ELF-1 (cell line): ENCODE data around the gene EIF3F.

Experiments
- DNase-seq: peaks from one replicate; pipeline ENCODE4 v3.0.0-alpha.2; 2016; ENCODE audit warnings: low read depth, low spot score

Gene EIF3F

DNA sequence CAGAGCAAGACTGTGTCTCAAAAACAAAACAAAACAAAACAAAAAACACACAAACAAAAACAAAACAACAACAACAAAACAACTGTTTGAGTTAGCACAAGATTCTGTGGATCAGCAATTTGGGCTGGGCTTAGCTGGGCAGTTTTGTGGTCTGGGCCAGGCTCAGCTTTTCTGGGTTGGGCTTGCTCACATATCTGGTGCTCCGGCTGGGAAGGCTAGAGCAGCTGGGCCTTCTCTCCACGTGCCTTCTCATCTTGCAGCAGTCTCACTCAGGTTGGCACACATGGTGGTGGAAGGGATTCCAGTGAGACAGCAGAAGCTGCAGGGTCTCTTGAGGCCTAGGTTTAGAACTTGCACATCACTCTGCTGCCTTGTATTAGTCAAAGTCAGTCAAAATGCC, 35.7 kb downstream of the EIF3F start:
- DNase-seq = no peak

DNA sequence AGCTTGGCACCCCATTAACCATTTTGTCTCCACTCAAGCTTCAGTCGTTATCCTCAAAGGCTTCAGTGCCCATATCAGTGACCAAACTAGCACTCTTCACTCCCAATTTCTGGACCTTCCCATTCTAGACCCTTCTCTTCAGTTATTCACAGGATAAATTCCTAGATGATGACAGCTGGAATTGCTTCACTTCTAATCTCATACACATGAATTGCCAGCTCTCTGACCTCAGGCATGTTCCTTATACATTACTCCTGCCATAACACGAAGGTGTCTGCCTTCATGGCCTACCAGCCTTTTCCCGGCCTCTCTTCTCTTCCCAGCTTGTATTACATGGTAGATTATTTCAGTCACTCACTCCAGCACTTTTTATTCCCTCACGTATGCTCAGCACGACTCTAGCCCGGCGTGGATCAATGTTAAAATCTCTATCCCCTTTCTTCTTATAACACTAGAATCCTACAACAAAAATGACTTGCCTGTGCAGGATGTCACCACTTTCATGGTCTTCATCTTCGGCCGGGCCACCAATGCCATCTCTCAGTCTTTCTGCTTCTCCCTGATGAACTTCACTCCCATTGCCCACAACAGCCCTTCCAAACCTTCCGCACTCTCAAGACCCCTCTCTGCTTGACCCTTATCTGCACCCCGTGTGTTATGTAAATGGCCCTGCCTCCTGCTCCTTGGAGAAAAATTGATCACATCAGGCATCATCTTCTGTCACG, 36.9 kb downstream of the EIF3F start:
- DNase-seq = no peak

DNA sequence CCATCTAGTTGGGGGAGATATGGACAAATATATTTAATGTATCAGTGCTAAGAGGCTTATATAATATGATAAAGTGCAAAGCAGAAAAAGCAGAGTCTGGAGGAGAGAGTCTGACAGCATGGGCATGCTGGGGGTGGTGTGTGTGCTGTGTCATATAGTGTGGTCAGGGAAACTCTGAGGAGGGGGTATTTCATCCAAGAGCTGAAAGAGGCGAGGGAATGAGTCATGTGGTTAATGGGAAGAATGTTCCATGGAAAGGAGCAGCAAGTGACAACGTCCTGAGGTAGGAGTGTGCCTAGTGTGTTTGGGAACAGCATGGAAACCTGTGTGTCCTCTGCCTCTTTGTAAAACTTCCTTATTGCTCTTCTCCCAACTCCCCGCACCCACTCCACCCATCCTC, 38.0 kb downstream of the EIF3F start:
- DNase-seq = no peak

DNA sequence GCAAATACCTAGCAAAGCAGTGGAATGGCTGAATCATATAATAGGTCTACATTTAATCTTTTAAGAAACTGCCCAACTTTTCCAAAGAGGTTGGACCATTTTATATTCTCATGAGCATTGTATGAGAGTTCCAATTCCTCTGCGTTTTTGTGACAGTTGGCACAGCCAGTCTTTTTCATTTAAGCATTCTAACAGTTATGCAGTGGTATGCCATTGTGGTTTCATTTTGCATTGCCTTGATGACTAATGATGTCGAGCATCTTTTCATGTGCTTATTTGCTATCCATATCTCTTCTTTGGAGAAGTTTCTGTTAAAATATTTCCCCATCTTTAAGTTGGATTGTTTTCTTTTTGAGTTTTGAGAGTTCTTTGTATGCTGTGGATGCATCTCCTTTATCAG, 38.7 kb downstream of the EIF3F start:
- DNase-seq = no peak

DNA sequence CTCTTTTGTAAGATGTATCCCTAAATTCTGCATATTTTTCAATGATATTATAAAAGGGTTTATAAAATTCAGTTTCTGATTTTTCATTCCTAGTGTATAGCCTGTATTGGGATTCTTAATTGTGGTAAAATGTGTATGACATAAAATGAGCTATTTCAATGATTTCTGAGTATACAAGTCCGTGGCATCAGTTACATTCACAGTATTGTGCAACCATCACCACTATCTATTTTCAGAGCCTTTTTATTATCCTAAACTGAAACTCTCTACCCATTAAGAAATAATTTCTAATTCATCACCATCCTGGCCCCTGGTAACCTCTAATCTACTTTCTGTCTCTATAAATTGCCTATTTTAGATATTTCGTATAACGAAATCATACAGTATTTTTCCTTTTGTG, 39.8 kb downstream of the EIF3F start:
- no peak for DNase-seq

DNA sequence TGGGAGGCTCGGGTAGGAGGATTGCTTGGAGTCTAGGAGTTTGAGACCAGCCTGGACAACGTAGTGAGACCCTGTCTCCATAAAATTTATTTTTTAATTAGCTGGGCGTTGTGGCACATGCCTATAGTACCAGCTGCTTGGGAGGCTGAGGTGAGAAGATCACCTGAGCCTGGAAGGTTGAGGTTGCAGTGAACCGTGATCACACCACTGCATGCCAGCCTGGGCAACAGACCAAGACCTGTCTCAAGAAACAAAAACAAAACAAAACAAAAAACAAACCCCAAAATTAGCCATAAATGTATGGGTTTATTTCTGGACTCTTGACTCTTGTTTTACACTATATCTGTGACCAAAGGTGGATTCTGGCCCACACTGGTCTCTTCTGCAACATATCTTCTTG, 41.6 kb downstream of the EIF3F start:
- no peak for DNase-seq

DNA sequence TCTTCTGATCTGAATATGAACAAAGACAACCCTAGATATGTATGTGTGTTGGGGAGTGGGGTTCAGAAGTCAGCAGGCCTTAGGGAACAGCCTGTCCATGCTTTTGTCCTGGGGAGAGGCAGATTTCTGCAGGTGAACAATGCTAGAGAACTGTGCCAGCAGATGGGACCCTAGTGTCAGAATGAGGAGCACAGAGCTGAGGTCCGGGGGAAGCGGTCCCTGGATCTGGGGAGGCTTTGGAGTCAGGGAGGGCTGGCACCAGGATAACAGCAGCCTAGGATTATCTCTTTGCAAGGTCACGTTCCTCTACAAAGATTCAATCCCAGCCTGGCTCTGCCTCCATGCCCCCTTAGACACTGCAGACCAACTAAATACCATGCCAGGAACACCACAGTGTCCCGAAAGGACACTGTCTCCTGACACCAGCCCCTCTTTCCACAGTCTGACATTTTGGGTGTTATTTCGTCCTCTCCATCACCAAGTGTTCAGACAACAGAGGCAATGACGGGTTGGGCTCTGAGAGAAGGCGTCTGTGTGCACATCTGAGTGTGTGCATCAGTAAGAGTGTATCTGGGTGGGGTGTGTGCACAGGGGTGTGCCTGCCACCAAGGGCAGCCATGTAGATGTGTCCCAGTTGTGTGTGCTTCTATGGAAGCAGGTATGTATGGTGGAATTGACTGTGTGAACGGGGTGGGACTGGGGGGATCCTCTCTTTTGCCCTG, 43.5 kb downstream of the EIF3F start:
- no peak for DNase-seq

GRCh38 chr11:8031248-8032115, 44.3 kb downstream of the EIF3F start:
- DNase-seq = no peak

DNA sequence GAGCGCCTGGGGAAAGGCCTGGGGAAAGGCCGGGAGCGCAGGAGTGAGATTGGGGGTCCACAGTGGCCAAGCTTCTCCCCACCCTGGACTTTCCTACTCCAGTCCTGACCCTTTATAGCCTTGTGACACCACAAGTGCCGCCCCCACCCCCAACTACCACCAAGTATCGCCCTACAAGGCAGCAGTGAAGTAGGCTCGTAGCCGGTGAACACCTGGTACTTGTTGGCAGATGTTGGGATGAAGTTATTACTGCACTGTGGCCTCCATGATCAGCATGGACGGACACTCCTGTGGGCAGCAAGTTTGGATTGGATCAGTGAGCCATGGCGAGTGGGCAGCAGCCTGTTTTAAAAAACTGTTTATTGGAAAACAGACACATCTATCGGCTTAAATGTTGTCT, 45.0 kb downstream of the EIF3F start:
- no peak for DNase-seq

GRCh38 chr11:8032576-8033304, 45.6 kb downstream of the EIF3F start:
- DNase-seq = no peak

GRCh38 chr11:8033305-8034105, 46.4 kb downstream of the EIF3F start:
- DNase-seq = peak; percentile 84

DNA sequence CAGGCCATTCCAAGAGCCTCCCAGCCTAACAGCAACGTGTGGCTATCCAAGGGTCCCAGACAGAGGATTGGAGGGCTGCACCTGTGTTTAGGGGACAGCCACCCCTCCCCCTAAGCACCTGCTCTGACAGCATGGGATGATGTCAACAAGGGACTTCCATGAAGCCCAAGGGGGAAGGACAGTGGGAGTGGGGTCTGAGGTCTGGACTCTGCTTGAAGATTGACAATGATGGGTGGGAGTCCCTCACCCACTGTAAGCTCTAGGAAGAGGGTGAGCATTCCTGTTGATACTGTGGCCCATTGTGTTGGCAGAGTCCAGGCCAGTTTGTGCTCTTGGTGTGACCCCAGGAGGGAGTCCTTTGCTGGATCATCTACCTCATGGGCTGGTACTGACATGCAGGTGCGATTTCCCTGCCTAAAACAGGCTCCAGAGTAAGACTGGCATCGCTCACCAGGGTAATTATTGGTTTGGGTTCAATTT, 47.0 kb downstream of the EIF3F start:
- DNase-seq = no peak

GRCh38 chr11:8034604-8035190, 47.6 kb downstream of the EIF3F start:
- DNase-seq = no peak

DNA sequence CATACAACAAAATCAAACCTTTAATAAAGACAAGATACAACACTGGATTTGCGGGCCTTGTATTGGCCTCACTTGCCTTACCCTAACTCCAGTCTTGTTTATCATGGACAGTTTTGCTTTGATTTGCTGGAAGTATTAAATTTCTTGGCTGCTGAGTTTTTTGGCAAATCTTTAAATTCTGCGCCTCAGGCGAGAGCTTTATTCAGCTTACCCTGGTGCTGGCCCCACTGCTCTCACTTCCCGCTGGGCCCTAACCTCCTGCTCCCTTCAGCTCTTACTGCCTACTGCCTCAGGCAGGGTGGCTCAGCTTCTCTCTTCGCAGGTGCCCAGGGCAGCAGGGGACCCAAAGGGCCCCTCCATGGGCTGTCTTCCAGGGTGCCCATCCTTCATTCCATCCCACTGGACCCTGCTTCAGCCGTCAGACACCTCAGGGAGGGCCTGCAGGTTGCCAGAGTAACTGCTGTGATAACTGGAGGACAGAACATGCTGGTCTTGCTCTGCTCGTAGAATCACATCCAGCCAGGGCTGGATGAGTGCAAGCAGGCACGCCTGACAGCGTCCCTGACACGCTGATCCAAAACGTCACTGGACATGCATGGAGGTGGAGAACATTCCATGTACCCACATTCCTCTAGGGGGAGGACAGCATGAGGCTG, 48.2 kb downstream of the EIF3F start:
- no peak for DNase-seq

DNA sequence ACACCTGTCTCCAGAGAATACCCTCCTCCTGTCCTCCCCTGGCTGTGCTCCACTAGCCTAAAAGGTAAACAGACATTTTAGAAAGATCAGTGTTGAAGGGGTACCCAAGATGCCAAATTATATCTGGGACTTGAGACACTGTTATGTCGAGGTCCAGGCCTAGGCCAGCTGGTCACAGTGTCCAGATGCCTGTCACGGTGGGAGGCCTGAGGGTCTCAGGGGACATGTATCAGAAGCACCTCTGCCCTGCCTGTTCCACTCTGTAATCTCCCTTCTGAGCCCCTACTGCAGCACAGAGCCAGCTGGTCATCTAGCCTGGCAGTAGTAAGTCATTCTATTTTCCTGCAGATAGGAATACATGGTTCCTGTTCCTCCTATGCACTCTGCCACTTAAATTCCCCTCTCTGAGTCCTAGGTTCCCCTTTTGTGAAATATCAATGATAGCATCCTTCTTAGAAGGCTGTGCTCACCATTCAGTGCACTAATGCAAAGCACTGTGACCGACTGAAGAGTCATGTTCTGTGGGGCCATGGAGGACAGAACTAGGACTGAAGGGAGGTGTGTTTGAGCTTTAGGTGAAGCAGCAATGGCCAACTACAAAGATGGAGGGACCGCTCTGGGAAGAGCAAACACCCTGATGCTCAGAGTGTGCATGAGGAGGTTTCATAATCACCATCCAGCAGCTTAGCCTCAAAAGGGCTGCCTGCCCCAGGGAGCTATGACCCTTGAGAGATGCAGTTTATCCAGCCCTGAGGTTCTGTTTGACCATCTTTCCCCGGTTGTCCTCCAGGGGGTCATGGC, 49.1 kb downstream of the EIF3F start:
- no peak for DNase-seq

- no peak for DNase-seq
These were observed 49.8 kb downstream of the EIF3F start for GRCh38 chr11:8036986-8037385.

- no peak for DNase-seq
These were observed 51.3 kb downstream of the EIF3F start for GRCh38 chr11:8038393-8038792.

- no peak for DNase-seq
These were observed 51.8 kb downstream of the EIF3F start for GRCh38 chr11:8038811-8039529.
